NCI-H1436 treated with DMSO at 0.1 percent for 48 hours (cell line): ENCODE data around the gene RYR2.

Source experiments
- DNase-seq: peaks from one replicate; lab custom pipeline; 2025; lab: John Stamatoyannopoulos, UW

Gene RYR2

DNA sequence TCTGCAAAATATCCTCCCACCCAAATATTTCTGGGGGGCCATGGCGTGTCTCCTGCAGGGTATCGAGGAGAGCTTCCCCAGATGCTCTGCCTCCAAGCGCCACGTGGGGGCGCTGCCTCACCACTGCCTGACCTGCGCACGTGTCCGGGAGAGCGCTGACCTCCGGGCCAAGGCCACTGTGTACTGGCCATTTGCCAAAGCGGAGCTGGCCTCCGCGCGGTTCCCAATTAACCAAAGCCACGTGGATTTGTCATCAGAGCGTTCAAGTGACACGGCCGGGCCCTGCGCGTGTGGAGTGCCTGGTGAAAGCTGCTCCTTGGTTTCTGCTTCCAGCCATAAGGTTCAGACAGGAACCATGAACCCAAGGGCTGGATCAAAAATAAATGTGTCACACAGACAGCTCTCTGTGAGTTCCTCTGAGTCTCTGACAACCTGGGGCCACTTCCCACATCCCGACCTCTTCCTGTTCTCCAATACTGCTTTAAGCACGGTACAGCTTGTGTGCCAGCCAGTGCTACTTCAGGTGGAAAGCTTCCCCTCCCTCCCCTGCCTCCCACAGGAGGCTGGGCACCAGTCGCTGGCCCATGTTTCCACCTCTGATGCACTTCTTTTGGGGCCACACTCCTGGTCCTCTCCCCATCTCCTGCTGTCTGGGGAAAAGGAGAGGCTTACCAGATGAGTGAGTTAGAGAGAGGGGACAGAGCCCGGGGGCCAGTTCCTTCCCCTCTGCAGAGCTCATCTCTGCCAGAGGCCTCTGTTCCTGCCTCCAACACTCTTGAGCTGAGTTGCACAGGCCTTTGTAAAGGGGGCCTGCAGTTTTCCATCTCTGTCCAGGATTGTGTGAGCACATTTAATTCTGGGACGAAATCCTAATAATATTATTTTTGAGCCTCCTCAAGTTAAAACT, 822.6 kb downstream of the RYR2 start:
- no peak for DNase-seq

DNA sequence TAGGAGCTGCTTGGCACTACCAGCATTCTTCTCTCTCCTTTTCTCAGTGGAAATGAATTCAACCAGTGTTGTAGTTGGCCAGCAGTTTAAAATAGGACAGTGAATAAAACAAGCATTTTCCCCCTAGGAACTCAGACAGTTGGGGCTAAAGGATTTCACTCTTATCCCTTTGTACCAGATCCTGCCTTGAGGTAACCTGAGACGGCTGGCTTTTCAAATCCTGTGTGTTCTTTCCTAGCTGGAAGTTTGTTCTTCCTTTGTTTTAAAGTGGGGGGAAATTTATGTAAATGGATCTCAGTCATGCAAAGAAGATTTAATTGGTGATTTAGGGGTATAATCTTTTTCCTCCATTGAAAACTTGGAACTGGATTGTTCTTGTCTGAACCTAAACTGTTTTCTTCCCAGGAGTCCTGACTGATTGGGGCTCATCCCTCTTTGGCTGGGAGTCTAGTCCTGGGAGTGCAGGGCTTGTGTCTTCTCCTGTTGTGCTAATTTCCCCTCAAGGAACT, 825.5 kb downstream of the RYR2 start:
- DNase-seq = no peak

DNA sequence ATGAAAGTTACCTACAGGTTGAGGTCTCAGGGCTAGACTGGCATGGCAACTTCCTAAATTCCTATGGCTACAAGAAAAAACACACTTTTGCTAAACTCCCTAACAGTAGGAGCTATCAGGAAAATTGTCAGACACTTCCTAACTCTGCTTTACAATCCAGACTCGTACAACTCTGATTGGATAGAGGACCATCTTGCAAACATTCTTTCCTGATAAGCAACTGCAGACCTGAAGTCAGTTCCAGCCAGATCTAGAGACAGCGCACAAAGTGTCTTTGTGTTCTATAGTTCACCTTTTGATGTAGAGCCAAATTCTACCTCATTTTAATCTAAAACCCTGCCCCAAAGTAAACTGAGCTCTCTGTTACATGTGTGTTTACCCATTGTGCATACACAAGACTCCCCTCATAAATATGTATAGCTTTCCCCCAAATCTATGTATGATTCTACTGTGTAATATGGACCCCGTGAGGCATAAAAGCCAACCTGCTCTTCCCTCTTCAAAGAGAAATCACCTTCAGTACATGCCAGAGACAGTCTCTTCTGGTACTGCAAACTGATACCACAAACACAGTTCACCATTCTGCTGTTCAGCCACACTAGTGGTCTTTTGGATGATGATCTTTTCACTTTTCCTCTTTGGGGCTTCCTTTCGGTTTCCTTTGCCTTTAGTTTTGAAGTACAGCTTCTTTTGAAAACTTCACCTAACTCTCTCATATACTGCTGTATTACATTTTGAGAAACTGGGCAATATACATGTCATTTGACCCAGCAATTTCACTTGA, 827.0 kb downstream of the RYR2 start:
- DNase-seq = no peak

DNA sequence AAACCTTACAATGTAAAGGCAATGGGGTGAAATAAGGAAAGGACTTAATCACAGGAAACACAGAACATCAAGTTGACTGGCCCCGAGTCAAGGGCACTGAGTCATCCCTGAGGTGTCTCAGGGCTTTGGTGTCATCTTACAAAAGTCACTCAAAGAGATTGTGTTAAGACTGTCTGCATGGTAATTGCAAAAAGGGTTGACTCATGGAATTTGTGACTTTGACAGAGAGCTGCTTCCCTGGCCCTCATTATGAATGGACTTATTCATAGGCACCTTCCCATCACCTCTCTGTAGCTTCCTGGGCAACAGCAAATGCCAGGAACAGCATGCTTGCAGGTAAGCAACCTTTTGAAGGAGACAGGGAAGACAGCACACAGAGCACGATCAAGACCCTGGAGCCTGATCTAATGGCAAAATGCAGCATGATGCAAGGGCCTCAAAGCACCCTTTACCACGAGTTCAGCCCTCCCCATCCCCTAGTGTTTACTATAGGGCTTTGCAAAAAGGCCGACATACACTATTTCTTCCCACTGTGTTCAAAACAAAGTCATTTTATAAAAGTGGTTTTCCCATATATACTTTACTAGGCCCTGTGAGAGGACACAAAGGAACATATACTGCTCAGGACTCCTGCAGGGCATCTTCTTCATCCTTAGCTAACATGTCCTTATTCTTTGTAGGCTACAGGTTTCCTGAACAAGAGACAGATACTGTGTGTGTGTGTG, 831.7 kb downstream of the RYR2 start:
- DNase-seq = no peak

DNA sequence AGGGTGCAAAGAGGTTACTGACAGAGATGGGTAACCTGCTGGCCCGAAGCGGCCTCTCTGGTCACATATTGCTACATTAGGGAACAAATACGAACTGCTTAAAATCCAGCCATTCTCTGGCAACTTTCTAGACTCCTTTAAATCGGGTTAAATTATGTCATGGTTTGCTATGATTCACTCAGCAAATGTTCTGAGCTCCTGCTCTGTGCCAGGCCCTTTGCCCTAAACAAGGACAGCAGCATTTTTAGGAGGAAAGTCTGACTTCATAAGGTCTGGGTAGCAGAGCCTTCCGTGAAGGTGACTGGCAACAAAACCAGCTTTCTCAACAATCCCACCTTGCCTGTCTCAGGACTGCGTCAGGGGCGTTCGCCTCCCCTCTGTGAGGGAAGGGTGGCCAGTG, 833.3 kb downstream of the RYR2 start:
- no peak for DNase-seq

DNA sequence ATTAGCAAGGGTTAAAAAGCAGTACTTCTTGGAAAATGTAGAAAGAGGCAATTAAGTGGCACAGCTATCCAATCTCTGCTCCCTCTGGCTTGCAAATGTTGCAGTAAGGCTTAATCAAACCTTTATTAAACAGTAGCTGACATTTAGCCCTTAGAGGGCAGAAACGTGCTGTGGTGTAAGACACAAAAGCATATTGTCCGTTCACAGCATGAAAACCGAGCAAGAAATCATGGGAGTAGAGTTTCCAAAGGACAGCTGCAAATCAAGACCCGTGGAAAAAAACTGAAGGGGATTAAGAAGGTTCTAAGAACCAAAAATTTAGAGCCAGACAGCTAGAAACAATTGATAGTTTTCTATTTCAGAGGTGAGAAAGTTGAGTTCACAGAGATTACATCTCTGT, 835.6 kb downstream of the RYR2 start:
- no peak for DNase-seq

DNA sequence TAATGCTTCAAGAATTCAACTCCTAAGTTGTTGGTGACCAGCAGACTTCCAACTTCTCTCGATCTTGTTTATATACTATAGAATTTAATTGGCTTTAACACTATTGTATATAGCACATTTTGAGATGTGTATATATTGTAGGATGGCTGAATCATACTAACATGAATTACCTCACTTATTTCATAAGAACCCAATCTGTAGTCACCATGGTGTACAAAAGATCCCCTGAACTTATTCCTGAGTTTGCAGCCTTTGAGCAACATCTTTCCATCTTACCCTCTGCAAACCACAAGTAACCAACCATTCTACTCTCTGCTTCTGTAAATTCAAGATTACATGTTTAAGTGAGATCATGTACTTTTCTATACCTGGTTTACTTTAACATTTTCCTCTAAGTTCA, 836.4 kb downstream of the RYR2 start:
- no peak for DNase-seq

DNA sequence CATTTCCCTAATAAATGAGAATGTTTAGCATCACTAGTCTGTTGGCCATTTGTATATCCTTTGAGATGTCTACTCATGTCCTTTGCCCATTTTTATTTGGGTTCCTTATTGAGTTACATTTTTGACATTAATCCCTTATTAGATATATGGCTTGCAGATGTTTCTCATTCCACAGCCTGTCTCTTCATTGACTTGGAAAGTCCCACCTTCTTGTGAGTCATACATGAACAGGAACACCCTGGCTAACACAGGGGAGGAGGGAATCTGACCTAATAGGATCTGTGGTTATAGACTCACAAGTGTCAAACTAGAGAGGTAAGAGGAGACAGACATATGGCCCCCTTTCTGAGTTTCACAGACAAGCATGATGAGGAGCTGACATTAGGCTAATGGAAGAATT, 837.2 kb downstream of the RYR2 start:
- DNase-seq = no peak
